ENCODE data around the gene ESYT2.

Gene ESYT2

GRCh38 chr7:158821171-158822031 is 7.9 kb downstream of the ESYT2 start:
- DNase-seq, result no peak

DNA sequence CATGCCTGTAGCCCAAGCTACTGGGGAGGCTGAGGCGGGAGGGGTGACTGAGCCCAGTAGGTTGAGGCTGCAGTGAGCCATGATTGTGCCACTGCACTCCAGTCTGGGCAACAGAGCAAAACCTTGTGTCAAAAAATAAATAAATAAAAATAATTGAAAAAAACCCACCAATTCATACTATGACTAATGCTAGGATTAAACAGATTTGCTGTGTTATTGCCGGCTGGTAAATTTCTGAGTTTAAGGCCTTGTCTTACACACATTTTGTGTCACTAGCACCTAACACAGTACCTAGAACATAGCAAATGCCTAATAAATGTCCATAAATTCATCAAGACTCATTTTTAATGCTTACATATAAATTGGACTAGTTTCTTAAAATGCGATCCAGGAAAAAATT is 8.7 kb downstream of the ESYT2 start:
- DNase-seq, result no peak

DNA sequence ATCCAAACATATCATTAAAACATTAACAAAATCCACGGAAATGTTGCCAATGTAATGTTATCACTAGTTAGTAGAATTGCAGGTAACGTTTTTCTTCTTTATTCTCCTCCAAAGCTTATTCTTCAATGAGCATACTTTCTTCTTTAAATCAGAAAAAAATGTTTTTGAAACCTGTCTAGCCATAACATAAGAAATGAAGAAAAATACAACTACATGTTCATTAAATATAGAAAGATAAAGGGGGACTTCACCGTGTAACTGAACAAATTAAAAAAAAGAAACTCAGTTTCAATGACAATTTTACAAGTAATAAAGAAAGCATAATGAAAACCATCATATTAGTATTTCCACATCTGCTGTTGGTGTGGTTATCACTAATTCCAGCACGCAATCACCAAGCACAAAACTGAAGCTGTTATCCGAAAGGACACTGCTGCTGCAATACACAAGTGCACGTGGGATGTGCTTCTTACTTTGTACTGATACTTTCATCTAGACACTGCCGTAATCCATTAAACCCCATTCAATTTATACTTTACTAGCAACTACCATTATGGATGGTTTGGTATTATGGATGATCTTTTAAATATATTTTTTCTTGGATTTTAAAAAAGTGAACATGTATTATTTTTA is 9.6 kb downstream of the ESYT2 start:
- DNase-seq, result no peak

DNA sequence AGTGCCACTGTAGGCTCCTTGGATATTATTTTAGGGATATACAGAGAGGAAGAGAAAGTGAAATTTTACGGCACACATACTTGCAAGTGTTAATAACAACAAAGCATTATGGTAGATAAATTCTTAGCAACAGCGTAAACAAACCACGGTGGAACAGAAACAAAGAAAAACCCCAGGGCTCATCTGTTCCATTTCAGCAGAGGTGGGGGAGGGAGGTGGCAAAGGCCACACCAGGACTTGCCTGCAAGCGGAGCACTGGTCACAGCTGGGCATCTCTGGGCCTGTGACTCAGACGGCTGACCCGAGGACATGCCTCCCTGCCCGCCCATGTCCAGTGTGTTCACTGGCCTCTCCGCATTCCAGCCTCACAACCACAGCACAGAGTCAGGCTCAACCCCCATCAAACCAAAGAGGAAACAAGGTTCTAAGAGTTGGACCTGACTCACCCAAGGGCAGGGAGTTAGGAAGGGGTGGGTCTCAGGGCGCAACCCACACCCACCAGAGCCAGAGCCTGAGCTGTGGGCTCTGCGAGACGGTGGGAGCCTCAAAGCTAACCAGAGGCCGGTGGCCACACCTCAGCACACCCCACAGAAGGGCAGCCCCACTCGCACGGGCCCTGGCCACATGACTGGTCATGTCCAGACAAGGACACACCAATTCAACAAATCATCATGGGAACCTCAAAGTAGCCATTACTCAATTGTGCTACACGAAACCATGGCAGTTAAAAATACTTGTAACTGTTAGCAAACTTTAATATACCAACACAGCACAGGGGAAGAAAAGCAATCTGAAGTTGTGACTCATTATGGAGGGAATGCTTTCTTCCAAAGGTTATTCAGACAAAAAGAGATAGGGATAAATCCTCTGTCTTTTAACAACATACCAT is 10.7 kb downstream of the ESYT2 start:
- no peak for DNase-seq

- DNase-seq, result no peak
These were observed 12.3 kb downstream of the ESYT2 start for GRCh38 chr7:158816995-158817394.

DNA sequence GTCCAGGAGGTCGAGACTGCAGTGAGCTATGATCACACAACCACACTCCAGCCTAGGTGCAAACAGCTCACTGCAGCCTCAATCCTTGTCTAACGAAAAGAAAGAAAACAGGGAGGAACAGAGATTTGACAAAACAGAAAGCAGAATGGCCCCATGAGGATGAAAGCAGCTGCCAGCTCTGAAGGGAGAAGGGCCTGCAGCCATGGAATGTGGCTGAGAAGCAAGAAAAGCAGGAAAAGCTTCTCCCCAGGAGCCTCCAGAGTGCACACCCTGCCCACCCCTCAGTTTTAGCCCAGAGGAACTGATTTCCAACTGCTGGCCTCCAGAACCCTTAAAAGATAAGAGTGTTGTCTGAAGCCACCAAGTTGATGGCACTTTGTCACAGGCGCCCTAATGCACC is 13.0 kb downstream of the ESYT2 start:
- no peak for DNase-seq

DNA sequence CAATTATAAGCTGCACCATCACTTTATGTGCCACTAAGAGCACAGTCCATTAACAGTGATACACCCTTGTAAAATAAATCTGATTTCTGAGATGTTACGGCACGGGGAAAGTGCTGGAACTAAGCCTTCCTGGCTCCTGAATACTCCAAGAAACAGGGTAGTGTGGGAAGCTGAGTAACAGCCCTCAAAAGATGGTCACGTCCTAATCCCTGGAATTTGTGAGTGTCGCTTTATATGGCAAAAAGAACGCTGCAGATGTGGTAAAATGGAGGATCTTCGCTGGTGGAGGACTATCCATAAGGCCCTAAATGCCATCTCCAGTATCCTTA is 13.5 kb downstream of the ESYT2 start:
- DNase-seq, result no peak

- no peak for DNase-seq
These were observed 14.1 kb downstream of the ESYT2 start for GRCh38 chr7:158815083-158815799.

DNA sequence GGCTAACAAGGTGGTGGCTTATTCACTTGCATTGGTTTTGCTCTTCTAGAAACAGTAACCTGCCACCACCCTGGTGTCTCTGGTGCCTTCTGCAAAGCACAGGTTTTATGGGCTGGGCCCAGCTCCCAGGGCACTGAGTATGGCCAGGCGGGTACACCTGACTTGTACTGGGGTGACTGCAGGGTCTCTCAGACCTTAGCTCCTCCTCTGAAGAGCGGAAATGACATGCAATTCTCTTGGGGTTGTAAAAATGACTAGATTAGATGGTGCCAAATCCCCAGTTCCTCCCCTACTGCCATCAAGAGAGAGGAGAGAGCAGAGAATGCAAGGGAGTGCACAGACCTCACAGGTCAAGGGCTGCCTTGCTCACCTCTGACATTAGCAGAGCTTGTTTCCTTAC is 14.7 kb downstream of the ESYT2 start:
- no peak for DNase-seq

DNA sequence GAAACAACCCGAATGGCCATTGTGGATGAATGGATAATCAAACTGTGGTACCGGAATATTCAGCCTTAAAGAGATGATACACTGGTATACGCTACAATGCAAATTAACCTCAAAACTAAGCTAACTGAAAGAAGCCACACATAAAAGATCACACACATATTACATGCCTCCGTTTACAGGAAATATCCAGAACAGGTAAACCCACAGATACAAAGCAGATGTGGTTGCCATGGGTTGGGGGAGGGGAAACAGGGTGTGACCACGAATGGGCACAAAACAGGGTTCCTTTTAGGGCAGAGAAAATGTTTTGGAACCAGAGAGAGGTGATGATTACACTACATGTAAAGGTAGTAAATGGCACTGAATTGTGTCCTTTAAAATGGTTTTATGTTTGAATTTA is 16.6 kb downstream of the ESYT2 start:
- DNase-seq, result no peak

GRCh38 chr7:158811894-158812293 is 17.4 kb downstream of the ESYT2 start:
- DNase-seq, result no peak

GRCh38 chr7:158811461-158811860 is 17.8 kb downstream of the ESYT2 start:
- DNase-seq, result no peak

- no peak for DNase-seq
These were observed 18.5 kb downstream of the ESYT2 start for GRCh38 chr7:158810846-158811245.

DNA sequence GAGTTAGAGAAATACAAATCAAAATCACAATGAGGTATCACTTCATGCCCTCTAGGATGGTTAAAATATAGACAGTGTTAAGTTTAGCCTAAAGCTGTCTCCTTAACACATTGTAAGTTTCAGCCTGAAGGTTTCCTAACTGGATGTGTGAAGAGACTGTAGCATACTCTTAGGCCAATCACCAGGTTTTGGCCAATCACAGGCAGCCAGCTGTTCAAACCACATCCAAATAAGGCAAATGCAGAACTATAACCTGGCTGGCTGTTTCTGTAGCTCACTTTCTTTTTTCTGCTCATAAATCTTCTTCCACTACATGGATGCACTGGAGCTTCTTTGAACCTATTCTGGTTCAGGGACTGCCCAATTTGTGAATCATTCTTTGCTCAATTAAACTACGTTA is 19.7 kb downstream of the ESYT2 start:
- no peak for DNase-seq

DNA sequence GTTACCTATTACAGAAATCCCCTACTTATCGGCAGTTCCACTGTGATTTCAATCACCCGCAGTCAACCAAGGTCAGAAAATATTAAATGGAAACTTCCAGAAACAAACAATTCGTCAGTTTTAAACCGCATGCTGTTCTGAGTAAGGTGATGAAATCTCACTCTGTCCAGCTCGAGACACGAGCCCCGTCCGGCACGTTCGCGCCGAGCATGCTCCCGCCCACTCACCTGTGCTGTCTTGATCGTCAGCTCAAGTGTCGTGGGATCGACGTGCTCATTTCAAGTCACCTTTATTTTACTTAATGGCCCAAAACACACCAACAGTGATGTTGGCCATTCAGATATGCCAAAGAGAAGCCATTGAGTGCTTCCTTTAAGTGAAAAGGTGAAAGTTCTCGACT is 21.2 kb downstream of the ESYT2 start:
- DNase-seq, result no peak

- no peak for DNase-seq
These were observed 23.4 kb downstream of the ESYT2 start for GRCh38 chr7:158805937-158806336.

GRCh38 chr7:158805414-158805813 is 23.9 kb downstream of the ESYT2 start:
- no peak for DNase-seq

DNA sequence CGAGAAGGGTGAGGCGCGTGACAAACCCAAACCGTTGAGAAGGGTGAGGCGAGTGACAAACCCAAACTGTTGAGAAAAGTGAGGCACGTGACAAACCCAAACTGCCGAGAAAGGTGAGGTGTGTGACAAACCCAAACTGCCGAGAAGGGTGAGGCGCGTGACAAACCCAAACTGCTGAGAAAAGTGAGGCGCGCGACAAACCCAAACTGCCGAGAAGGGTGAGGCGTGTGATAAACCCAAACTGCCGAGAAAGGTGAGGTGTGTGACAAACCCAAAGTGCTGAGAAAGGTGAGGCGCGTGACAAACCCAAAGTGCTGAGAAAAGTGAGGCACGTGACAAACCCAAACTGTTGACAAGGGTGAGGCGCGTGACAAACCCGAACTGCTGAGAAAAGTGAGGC is 25.0 kb downstream of the ESYT2 start:
- no peak for DNase-seq

GRCh38 chr7:158803367-158803969 is 25.8 kb downstream of the ESYT2 start:
- DNase-seq, result no peak

DNA sequence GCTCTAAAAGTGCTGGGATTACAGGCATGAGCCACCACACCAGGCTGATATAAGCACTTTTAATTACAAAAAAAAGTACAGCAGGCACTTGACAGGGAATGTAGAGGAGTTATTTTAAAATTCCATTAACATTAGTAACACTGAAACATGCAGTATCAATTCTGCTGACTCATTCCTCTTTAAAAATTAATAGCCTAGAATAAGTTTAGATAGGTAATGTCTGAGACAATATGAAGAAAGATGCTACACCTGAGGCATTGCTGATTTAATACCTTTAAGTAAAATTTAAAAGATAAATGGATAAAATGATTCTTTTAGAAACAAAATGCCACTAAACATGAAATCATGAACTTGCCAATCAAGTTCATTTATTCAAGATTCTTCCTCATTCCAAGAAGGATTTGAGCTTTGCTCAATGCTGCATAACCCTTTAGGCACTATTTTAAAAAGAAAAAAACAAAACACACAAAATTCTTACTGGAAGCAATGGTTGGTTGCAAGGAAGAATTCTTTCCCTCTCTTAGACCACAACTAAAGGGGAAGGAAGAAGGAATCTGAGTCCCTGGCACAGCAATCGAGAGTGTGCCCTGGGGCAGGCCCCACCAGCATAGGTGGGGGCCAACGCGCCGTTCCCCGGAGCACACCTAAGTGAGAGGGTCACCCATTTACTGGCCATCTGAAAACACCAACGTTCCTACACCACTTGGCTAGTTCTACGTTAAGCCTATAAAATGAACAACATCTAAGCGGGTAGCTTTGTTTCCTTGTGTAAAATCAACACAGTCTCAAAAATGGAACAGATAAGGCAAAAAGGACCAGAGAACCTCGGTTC is 26.6 kb downstream of the ESYT2 start:
- DNase-seq, result no peak

GRCh38 chr7:158798741-158799140 is 30.6 kb downstream of the ESYT2 start:
- DNase-seq, result no peak

DNA sequence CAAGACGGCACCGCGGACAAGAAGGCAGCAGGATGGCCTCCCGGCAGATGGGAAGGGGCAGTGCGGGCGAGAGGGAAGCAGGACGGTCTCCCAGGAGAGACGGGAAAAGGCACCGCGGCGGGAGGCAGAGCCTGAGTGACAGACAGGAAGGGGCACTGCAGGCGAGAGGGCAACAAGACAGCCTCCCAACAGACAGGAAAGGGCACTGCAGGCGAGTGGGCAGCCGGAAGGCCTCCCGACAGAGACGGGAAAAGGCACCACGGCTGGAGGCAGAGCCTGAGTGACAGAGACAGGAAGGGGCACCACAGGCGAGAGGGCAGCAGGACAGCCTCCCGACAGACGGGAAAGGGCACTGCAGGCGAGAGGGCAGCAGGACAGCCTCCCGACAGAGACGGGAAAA is 32.6 kb downstream of the ESYT2 start:
- no peak for DNase-seq

Data from NCI-H2171 treated with DMSO at 0.1 percent for 48 hours (cell line).